NCI-H524 treated with DMSO at 0.1 percent for 48 hours (cell line): Measurements from ENCODE around the gene FAM110D.

Source experiments
- DNase-seq: peaks from one replicate; lab custom pipeline; 2025; lab: John Stamatoyannopoulos, UW

Gene FAM110D

DNA sequence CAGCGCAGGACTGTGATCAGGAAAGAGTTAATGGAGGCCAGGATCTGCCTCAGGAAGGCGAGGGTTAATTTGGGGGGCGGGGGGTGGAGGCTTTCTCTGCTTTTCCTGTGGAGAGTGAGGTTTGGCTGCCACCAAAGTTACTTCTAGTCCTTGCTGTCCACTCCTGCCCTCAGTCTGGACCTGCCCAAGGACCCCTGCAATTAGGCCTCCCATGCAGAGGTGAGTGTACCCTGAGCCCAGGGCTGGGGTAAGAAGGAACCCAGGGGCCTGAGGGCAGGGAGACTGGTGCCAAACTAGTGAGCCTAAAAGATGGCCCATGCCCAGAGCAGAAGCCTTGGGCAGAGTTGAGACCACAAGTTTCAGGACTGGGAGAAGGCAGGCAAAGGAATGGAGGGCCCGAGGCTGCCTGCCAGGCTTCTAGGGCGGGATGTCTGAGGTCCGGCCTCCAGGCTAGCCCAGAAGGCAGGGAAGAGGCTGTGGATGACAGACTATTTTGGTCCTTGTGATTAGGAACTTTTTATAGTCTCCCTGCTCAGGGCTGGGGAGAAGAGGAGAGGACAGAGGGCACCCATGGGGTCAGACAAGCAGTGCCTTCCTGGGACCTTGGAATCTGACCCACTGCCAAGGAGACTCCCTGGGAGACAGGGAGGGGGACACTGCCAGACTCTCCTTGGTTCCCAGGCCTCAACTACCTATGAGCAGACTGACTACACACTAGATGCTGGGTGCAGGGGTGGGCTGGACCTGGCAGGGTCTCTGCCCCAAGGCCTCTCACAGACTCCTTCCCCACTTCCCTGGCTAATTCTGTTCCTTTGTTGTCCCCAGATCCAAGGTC is at the start of gene FAM110D:
FAM110D (plus strand) TSS at position 172 of the 835 bp plus-strand sequence. CDS start 2,213 bp downstream, outside the sequence.
- no peak for DNase-seq

DNA sequence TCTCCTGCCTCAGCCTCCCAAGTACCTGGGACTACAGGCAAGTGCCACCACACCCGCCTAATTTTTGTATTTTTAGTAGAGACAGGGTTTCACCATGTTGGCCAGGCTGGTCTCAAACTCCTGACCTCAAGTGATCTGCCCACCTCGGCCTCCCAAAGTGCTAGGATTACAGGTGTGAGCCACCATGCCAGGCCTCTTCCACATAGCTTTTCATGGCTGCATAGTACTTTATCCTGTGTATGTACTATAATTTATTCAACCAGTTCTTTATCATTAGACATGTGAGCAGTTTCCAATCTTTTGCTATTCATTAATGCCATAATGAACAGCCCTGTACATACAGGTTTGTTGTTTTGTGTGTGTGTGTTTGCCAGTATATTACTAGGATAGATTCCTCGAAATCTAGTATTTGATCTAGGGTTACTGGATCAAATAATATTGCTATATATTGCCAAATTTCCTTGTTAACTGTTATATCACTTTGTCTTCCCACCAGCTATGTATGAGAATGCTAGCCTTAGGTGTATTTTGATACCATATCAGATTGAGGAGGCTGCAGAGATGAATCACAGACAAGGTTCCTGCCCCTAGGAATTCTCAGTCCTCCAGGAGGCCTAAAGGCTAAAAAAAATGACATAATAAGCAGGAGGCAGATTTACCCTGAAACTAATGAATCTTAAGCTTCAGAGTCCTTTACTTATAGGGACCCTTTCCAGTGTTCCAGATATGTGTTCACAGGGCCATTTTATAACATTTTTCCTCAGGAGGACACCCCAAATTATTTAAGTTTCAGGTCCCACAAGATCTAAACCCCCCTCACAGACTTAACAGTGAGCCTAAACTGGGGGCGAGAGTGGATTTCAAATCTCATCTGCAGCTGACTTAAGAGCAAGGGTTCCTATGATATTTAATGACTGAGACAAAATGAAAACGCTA is 49.4 kb upstream of the FAM110D start:
- no peak for DNase-seq

DNA sequence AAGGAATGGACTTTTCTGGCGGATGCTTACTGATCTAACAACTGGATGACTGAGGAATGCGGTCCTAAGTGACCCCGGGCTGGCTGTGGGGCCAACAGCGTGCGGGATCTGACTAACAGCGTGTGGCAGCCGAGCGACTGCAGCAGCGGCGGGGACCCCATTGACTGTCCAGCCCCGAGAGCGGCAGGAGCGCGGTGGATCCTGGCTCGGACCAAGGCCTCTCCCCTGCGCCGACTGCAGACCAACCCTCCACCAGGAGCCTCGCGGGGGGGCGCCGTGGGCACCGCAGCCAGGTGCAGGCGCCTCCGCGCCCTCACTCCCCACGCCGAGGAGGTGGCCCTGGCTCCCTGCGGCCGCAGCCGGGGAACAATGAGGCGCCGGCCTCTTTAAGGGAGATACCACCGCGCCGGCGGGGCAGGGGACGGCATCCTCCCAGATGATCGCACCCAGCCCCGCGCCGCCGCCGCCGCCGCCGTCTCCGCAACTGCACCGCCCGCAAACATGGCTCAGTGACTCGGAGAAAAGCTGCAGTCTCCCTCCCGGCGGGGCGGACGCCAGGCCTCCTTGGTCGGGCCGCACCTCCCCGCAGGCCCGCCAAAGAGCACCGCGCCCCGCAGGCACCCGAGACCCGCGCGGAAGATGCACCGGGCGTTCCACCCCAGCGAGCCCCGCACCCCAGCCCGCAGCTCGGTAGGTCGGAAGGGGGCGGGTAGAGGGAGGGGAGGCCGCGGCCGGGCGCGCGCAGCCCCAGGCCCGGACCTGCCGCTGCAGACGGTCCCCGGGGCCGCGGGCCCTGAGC is 47.9 kb upstream of the FAM110D start:
- DNase-seq = no peak

DNA sequence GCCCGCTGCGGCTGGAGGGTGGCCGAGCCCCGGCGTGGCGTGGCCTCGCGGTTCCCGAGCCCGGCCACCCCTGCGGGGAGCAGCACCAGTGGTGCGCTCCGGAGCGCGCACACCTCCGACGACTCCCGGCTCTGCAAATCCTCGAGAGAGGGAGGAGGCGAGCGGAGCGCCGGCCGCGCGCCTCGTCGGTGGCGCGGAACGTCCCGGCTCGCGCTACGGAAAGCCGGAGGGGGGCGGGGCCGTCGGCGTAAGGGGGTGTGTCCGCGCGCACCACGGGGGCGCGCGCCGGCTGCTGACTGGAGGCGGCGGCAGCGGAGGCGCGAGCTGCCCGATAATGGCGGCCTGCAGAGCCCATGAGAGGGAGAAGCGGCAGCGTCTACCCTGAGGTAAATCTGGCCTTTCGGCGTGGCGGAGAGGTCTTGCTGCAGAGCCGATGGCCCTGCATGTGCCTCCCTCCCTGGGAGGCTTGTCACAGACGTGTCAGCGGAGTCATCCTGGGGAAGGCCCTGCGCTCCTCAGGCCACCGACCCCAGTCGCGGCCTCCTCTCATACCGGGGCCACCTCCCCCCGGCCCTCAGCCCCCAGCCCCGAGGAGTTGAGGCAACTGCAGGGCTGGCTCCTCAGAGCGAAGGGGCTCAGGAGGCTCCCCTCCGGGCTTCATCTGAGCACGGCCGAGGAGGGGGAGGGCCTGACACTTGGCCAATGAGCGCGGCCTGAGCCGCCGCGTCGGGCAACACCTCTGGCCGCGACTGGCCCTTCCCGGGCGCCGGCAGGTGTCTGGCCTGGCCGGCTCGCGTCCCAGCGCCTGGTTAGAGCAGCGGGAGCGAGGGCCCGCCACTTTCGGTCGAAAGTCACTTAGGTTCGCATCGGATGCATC is 47.1 kb upstream of the FAM110D start, which contains the start of gene PDIK1L:
PDIK1L (plus strand) TSS at position 295 of the 877 bp plus-strand sequence. CDS start 2,485 bp downstream, outside the sequence.
- DNase-seq = peak; percentile 37

DNA sequence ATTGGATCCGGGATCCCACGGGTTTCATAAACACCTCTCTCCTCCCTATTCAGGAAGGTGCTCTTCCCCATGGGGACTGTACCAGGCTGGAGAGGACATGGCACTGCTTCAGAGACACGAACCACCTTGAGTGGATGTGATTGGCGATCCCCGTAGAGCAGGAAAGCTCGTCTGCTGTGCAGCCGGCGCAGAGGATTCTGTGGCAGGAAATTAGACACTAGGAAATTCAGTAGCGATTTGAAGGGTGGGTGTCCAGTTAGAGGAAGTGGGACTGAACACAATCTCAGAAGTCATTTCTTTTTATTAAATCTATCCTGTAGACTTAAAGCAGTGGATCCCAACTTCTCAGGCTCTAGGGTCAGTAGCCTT is 46.5 kb upstream of the FAM110D start:
- DNase-seq = no peak

DNA sequence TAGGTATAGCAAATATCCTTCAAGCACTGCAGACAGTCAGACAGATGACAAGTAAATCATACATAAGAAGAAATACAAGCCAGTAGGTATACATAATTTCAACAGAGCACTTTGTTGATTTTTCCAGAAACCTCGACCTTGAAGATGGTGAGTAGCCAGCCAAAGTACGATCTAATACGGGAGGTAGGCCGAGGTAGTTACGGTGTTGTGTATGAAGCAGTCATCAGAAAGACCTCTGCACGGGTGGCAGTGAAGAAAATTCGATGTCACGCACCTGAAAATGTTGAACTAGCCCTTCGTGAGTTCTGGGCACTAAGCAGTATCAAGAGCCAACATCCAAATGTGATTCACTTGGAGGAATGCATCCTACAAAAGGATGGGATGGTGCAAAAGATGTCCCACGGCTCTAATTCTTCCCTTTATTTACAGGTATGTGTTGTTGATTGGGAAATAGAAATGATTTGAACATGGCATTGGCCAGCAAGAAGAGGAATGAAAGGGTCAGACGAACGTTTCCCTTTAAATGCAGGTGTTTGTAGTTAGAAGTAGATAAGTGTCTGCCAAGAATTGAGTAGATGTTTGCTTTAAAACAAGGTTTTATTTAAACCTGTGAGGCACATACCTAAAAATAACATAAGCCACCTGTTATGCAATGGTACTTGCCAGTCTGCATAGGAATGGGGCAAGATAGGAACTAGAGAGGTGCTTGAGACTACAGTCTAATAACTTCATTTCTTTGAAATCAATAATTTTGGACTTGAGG is 44.5 kb upstream of the FAM110D start:
- DNase-seq = no peak

DNA sequence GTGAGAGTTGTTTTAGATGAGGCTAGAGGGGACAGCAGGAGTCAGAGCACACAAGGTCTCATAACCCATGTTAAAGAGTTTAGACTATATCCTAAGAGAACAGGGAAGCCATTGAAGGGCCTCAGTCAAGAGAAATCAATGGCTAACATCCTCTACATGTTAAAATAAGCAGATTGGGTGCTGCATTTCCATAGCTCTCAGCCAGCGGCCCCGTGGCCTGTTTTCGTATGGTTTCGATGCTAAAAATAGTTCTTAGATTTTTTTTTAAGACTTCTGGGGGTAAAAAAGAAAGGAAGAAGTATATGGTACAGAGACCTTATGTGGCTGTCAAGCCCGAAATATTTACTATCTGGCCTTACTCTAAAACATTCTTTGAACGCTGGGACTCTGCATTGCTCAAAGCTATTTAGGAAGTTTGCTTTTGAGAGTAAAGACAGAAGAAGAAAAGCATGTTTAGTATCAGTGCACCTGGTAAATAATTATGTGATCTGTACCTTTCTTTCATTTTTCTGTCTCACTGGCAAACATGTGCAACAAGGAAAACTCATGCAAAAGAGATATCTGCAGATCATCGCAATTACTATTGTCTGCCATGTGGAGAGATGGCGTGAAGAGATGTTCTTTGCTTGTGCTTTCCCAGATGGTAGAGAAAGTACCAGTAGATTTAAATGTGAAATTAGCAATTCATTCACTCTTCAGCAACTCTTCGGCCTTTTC is 38.8 kb upstream of the FAM110D start:
- no peak for DNase-seq

DNA sequence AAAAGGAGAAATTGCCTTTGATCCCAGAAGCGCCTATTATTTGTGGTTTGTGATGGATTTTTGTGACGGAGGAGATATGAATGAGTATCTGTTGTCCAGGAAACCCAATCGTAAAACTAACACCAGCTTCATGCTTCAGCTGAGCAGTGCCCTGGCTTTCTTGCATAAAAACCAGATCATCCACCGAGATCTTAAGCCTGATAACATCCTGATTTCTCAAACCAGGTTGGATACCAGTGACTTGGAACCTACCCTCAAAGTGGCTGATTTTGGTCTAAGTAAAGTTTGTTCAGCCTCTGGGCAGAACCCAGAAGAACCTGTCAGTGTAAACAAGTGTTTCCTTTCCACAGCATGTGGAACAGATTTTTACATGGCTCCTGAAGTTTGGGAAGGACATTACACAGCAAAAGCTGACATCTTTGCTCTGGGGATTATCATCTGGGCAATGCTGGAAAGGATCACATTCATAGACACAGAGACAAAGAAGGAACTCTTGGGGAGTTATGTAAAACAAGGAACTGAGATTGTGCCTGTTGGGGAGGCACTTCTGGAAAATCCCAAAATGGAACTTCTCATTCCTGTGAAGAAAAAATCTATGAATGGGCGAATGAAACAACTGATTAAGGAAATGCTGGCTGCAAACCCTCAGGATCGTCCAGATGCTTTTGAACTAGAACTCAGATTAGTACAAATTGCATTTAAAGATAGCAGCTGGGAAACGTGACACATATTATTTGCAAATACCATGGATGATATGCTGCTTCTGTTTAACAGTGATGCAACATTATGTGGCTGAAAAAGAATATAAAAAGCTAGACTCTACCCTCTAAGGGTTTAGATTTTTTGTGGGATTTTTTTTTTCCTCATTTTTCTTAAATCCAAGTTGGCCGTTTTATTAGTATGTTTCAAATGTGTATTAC is 36.8 kb upstream of the FAM110D start:
- no peak for DNase-seq

DNA sequence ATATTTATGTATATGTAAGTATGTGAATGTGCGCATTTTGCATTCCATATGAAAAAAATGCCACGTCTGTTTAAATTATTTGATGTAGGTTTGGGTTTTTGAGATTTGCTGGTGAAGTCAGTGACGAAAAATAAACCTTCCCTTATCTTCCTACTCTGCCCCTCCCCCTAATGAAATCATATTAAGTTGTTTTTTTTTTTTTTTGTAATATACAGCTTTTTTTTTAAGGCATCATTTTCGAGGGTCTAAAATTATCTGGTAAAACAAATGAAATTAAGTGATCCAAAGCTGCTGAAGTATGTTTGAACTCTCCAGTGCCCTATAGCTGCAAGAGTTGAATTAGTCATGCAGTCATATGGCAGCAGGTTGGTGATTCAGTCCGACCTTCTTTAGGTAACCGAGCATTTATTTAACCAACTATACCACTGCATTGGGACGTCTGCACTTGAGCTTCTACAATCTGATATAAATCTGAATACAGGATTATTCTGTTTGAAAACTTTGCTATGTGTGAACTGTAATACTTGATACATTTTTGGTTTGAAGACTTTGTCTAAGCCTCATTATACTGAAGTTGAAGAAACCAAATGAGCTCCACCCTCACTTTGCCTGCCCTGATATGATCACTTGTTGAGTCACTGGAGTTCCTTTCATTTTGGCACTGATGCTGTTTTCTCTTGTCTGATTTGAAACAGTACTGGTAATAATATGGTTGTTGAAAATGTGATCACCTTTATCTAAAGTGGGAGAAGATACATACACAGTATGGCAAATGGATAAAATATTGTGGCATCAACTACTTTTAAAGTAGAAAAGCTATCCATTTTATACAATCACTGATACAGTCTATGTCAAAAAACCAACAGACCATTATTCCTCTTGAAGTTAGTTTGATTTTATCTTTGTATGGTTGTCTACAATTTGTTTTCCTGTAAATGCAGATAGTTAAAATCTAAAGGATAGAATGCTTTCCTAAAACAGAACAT is 35.6 kb upstream of the FAM110D start:
- no peak for DNase-seq

DNA sequence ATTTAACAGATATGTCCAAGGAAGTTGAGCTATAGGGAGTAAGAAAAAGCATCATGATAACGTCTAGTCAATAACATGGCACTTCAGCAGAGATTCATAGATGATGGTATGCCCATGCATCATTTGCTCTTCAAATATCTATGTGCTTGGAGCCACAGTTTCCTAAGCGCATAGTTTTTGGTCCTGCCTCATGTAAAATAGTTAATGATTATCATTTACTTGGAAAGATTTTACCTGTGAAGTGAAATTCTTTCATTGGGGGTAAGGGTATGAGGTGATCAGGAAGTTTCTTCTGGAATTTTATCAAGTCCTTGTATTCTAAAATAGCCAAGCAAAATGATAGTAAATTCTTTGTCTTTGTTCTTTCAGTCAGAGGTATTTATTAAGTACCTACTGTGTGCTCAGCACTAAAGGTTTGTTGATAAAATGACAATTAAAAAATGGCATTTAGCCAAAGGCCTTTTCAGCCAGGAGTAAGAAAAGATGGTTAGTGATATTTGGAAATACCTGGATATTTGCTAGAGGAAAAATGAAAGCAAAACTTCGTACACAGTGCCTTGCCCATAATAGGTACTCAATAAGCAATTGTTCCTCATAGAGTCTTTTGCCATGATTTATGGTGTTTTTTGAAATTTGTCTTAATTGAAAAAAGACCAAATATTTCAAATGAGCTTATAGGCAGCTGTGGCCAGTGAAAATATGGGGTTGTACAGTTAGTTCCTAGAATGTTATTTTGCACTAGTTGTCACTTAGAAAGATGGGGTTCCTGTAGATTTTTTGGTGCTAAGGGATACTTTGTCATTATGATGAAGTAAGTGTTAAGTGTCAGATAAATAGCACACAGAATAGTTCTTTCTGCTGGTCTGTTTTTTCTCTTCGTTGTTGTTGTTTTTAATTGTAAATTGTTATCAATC is 34.2 kb upstream of the FAM110D start:
- DNase-seq = no peak

DNA sequence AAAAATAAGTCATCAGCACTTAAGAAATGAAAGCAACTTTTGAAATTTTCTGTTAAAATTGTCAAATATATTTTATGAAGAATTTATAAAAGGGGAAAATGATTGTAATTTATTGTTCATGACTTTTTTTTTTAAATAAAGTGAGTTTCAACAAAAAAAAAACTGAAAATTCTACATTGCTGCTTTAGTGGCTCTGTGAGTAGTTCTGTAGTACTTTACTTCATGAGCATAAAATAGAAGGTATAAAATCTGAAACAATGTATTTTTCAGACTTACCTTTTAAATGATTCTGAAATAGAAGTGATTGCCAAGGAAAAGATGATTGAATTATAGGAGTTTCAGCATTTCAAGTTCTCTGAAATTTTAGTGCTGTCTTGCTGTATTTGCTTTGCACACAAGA is 33.5 kb upstream of the FAM110D start:
- no peak for DNase-seq

DNA sequence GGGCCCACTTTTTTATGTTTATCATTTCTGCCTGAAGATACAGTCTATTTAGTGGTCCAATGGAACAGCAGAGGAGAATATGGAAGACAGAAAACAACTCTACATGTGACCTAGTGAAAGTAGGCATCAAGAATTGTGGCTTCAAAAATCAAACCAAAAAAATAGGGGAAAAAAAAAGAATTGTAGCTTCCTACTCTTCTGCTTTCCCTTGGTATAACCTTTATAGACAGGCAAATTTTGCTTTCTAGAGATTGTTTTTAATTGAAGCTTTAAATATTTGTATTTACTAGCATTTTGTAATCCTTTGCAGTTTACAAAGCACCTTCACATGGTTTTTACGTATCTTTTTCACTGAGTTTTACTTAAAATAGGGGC is 32.9 kb upstream of the FAM110D start:
- DNase-seq = no peak

DNA sequence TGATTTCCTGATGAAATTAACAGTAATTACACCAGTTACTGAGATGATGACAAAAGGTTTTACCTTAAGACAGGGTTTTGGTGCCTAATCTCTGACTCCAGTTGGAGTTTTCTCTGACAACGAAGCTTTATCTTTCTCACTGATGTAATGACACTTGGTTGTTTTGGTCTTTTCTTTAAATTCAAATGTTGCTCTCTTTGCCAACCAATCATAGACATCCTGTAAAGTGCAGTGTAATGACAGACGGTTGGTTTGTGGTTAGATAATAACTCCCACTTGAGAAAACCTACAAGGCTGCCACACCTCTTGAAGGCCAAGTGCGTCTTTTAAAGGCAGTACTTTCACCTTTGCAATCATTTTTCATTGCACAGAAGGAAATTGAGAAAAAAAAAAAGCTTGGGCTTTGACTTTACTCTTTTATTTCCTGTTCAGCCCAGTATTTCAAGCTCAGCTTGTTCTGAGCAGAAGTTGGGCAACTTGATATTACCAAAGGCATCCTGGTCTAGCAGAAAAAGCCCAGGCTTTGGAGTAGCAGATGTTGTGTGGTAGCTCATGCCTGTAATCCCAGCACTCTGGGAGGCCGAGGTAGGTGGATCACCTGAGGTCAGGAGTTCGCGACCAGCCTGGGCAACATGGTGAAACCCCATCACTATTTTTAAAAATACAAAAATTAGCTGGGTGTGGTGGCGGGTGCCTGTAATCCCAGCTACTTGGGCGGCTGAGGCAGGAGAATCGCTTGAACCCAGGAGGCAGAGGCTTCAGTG is 32.4 kb upstream of the FAM110D start:
- peak; percentile 21 for DNase-seq

DNA sequence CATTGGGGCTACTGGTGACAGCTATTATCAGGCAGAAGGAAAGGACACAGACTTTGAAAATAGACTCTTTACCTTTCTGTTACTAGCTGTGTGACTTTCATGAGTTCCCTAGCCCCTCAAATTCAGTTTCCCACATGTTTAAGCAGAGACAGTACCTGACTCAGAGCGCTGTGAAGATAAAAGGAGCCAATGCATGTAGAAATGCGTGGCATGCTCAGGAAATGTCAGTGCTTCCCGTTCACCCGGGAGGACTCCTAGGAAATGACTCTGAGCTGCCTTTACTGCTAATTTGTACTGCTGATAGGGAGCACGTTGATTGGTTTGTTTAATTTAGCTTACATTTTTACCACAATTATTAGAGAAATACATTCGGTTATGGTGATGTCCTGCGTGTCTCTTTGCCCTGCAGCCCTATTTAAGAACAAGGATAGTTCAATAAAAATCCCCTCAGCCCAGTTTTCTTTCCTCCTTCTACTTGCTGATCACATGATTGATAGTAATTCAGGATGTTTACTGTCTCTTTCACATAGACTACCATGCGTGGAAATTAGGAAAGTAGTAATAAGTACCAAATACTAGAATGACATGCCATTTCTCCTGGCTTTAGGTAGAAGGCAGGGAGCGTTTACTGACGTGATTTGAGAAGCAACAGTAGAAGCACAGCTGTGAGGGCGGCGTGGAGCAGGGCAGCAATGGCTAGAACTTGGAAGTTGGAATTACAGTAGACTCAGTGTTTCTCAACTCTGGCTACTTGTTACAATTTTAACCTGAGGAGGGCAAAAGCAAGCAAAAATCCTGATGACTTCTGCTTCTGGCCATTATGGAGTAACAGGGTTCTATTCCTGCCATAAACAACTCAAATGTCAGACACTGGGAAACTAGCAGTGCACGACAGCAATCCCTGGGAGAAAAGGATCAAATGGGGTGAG is 31.4 kb upstream of the FAM110D start:
- no peak for DNase-seq
